Sigmoid colon (tissue), 4 donors: ENCODE measurements around the gene RPL19.

Experiments used
- EP300 ChIP-seq, 4 donors: sonication (generic); formaldehyde crosslinking; IDR thresholded peaks; one replicate each; pipeline ENCODE4 v1.6.1; 2017; ENCODE audit warnings: antibody characterized with exemption in 4 of 4
- POLR2A ChIP-seq, 2 donors: fragments of 450-650 bp; IDR thresholded peaks; one replicate each; pipeline ENCODE4 v1.6.1; 2016; ENCODE audit warnings: antibody characterized with exemption in 2 of 2, mild to moderate bottlenecking in 2 of 2, moderate library complexity in 2 of 2
- POLR2AphosphoS5 ChIP-seq, 4 donors: sonication (generic); formaldehyde crosslinking; IDR thresholded peaks; one replicate each; pipeline ENCODE4 v1.6.1; 2017; ENCODE audit warnings: antibody characterized with exemption in 4 of 4
- TF ChIP-seq, protein P1 (sequence below), 4 experiments: fragments of 450-650 bp in 3 of 4; fragments of 200-600 bp in 1 of 4; IDR thresholded peaks; one replicate each; pipeline ENCODE4 v1.5.1; 2016 to 2019; ENCODE audit warnings: antibody characterized with exemption in 4 of 4, mild to moderate bottlenecking in 3 of 4, moderate library complexity in 2 of 4

DNA sequence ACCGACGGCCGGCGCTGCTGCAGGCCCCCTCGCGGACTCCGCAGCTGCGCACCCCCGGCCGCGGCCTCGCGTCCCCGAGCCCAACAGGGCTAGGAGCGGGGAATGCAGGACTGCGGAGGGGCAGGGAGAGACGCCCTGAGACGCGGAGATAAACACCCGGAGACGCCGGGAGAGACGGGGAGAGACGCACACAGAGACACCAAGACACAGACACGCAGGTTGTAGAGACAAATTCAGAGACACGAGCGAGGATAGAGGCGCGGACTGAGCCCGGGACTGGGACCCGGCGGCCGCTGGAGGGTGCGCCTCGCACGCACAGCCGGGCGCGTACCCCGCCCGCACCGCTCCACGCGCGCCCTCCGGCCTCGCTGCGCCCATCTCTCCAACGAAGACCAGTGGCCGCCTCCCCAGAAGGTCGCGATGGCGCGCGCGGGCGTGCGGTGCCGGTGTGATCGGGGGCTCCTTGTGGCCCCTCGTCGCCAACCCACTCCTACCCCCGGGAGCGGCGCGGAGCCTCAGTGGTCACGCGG, 24.8 kb downstream of the RPL19 start:
- no peak for TF ChIP-seq POLR2AphosphoS5 (IDR thresholded peaks at IDR 0.05)
- TF ChIP-seq, protein P1, sequence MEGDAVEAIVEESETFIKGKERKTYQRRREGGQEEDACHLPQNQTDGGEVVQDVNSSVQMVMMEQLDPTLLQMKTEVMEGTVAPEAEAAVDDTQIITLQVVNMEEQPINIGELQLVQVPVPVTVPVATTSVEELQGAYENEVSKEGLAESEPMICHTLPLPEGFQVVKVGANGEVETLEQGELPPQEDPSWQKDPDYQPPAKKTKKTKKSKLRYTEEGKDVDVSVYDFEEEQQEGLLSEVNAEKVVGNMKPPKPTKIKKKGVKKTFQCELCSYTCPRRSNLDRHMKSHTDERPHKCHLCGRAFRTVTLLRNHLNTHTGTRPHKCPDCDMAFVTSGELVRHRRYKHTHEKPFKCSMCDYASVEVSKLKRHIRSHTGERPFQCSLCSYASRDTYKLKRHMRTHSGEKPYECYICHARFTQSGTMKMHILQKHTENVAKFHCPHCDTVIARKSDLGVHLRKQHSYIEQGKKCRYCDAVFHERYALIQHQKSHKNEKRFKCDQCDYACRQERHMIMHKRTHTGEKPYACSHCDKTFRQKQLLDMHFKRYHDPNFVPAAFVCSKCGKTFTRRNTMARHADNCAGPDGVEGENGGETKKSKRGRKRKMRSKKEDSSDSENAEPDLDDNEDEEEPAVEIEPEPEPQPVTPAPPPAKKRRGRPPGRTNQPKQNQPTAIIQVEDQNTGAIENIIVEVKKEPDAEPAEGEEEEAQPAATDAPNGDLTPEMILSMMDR (IDR thresholded peaks at IDR 0.05): no peak
- no peak for TF ChIP-seq POLR2A (IDR thresholded peaks at IDR 0.05)
- TF ChIP-seq EP300 (IDR thresholded peaks at IDR 0.05): no peak
